GM19193 (cell line): ENCODE data around the gene NADK.

Source experiments
- POLR2A ChIP-seq: IDR thresholded peaks from 4 replicates; pipeline ENCODE4 v1.6.1; 2011; ENCODE audit not compliant: insufficient read depth, insufficient read length; ENCODE audit errors: extremely low read depth

NADK gene

GRCh38 chr1:1777950-1778662, at the start of gene NADK:
NADK (minus strand) TSS chr1:1778470; CDS start chr1:1765406, 13,064 bp downstream.
- peak; percentile 63 for TF ChIP-seq POLR2A

GRCh38 chr1:1827089-1827848, 49.0 kb upstream of the NADK start:
- no peak for TF ChIP-seq POLR2A

GRCh38 chr1:1826356-1827088, 48.3 kb upstream of the NADK start:
- no peak for TF ChIP-seq POLR2A

GRCh38 chr1:1825217-1825616, 46.9 kb upstream of the NADK start:
- TF ChIP-seq POLR2A, result no peak

GRCh38 chr1:1819762-1820161, 41.5 kb upstream of the NADK start:
- TF ChIP-seq POLR2A, result no peak

GRCh38 chr1:1817221-1817620, 39.0 kb upstream of the NADK start:
- no peak for TF ChIP-seq POLR2A

- no peak for TF ChIP-seq POLR2A
Measured at GRCh38 chr1:1815606-1816281, 37.5 kb upstream of the NADK start.

GRCh38 chr1:1809489-1809888, 31.2 kb upstream of the NADK start:
- TF ChIP-seq POLR2A, result no peak

- TF ChIP-seq POLR2A, result no peak
Measured at GRCh38 chr1:1808206-1808605, 29.9 kb upstream of the NADK start.

GRCh38 chr1:1806890-1807289, 28.6 kb upstream of the NADK start:
- TF ChIP-seq POLR2A, result no peak

GRCh38 chr1:1804301-1804700, 26.0 kb upstream of the NADK start:
- TF ChIP-seq POLR2A, result no peak

- no peak for TF ChIP-seq POLR2A
Measured at GRCh38 chr1:1802871-1803270, 24.6 kb upstream of the NADK start.

- TF ChIP-seq POLR2A, result no peak
Measured at GRCh38 chr1:1799716-1800115, 21.4 kb upstream of the NADK start.

GRCh38 chr1:1797731-1798341, 19.6 kb upstream of the NADK start:
- no peak for TF ChIP-seq POLR2A
